Body of pancreas (tissue), 4 donors: ENCODE data around the gene EDN2.

ENCODE experiments used
- CTCF ChIP-seq, 7 experiments: fragments of 450-650 bp in 4 of 7; fragments of 200-600 bp in 3 of 7; sonication (generic) in 3 of 7; IDR thresholded peaks; one replicate each; pipeline ENCODE4 v1.5.1; 2016 to 2019; ENCODE audit warnings: antibody characterized with exemption in 7 of 7
- POLR2A ChIP-seq, 3 donors: fragments of 450-650 bp; IDR thresholded peaks; one replicate each; pipeline ENCODE4 v1.6.1; 2016; ENCODE audit warnings: antibody characterized with exemption in 3 of 3, mild to moderate bottlenecking in 2 of 3

GRCh38 chr1:41436281-41437010, 48.0 kb downstream of the EDN2 start:
- TF ChIP-seq CTCF (IDR thresholded peaks at IDR 0.05) (no peak), POLR2A (IDR thresholded peaks at IDR 0.05) (no peak)
